Measurements from ENCODE around the gene EWSR1.
A peak's percentile ranks its signal among the peaks of the same experiment; 100 is the strongest.

Gene EWSR1

DNA sequence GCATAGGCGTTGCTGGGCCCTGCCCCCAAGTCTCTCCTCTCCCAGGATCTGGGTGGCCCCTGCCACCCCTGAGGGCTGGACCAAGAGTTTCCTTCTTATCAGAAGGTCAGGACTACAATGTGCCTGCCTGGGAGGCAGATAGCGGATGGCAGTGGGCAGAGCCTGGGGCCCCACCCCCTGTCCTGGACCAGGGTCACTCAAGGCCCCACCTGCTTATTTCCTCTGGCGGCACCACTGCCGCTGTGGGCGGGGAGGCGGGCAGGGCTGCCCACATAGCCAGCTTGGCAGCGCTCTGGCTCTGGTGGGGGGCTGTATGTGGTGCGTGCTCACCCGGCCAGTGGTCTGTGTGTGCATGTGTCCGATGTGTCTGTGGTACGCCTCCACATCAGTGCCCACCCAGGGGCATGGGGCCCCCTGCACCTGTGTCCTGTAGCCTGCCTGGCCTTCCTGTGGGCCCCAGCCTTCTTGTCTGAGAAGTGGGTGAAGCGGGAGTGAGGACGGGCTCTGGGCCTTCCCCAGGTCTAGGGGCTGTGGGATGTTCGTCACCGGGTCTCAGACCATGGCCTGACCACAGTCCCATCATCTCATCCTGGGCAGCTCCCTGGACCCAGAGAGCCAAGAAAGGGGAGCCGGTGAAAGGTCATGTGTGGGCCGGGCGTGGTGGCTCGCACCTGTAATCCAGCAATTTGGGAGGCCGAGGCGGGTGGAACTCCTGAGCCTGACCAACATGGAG lies 41.4 kb downstream of the EWSR1 start:
- TF ChIP-seq, protein P1, sequence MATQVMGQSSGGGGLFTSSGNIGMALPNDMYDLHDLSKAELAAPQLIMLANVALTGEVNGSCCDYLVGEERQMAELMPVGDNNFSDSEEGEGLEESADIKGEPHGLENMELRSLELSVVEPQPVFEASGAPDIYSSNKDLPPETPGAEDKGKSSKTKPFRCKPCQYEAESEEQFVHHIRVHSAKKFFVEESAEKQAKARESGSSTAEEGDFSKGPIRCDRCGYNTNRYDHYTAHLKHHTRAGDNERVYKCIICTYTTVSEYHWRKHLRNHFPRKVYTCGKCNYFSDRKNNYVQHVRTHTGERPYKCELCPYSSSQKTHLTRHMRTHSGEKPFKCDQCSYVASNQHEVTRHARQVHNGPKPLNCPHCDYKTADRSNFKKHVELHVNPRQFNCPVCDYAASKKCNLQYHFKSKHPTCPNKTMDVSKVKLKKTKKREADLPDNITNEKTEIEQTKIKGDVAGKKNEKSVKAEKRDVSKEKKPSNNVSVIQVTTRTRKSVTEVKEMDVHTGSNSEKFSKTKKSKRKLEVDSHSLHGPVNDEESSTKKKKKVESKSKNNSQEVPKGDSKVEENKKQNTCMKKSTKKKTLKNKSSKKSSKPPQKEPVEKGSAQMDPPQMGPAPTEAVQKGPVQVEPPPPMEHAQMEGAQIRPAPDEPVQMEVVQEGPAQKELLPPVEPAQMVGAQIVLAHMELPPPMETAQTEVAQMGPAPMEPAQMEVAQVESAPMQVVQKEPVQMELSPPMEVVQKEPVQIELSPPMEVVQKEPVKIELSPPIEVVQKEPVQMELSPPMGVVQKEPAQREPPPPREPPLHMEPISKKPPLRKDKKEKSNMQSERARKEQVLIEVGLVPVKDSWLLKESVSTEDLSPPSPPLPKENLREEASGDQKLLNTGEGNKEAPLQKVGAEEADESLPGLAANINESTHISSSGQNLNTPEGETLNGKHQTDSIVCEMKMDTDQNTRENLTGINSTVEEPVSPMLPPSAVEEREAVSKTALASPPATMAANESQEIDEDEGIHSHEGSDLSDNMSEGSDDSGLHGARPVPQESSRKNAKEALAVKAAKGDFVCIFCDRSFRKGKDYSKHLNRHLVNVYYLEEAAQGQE (IDR thresholded peaks at IDR 0.05; ENCODE audit: insufficient replicate concordance, low read depth) = no peak
- TF ChIP-seq GABPA (IDR thresholded peaks at IDR 0.05; ENCODE audit: low read depth) (no peak), POLR2AphosphoS5 (IDR thresholded peaks at IDR 0.05; ENCODE audit: low read depth) (no peak), SPI1 (IDR thresholded peaks at IDR 0.05; ENCODE audit: borderline replicate concordance, low read depth) (no peak)
- TF ChIP-seq, protein P2, sequence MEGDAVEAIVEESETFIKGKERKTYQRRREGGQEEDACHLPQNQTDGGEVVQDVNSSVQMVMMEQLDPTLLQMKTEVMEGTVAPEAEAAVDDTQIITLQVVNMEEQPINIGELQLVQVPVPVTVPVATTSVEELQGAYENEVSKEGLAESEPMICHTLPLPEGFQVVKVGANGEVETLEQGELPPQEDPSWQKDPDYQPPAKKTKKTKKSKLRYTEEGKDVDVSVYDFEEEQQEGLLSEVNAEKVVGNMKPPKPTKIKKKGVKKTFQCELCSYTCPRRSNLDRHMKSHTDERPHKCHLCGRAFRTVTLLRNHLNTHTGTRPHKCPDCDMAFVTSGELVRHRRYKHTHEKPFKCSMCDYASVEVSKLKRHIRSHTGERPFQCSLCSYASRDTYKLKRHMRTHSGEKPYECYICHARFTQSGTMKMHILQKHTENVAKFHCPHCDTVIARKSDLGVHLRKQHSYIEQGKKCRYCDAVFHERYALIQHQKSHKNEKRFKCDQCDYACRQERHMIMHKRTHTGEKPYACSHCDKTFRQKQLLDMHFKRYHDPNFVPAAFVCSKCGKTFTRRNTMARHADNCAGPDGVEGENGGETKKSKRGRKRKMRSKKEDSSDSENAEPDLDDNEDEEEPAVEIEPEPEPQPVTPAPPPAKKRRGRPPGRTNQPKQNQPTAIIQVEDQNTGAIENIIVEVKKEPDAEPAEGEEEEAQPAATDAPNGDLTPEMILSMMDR (IDR thresholded peaks at IDR 0.05; ENCODE audit: insufficient read depth, low read length) = no peak
- peaks cover 40% of the 10 kb centered on the region for H3K27me3 ChIP-seq (ENCODE audit: insufficient read depth, poor library complexity, severe bottlenecking)
- DNase-seq (ENCODE audit: low read depth in 1 of 2, low spot score in 1 of 2) = no peak
- H3K27ac ChIP-seq (replicated peaks) = no peak overlapping the region
- H3K4me3 ChIP-seq (replicated peaks; ENCODE audit: insufficient read depth, low read length) = no peak overlapping the region

DNA sequence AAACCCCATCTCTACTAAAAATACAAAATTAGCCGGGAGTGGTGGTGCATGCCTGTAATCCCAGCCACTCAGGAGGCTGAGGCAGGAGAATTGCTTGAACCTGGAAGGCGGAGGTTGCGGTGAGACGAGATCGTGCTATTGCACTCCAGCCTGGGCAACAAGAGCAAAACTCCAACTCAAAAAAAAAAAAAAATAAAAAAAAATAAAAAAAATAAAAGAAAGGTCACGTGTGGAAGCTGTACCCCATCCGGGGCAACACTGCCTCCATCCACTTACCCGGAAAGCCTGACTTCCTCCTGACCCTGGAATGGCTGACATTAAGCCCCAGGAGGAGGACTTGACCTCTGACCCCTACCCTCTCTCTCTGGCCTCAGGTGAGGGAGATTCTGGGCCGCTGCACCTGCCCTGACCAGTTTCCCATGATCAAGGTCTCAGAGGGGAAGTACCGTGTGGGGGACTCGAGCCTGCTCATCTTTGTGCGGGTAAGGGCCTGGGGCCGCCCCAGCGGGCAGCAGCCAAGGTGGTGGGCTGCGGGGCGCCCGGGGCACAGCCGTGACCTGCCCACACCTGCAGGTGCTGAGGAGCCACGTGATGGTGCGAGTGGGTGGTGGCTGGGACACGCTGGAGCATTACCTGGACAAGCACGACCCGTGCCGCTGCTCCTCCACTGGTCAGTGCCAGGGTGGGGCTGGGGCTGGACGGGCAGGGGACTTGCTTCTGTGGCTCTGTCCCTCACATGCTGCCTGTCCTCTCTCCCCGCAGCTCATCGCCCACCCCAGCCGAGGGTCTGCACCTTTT lies 42.2 kb downstream of the EWSR1 start:
- Histone ChIP-seq H3K27me3 (ENCODE audit: insufficient read depth, poor library complexity, severe bottlenecking) (peaks cover 45% of the 10 kb centered on the region), H3K27ac (replicated peaks) (no peak overlapping the region), H3K4me3 (replicated peaks; ENCODE audit: insufficient read depth, low read length) (no peak overlapping the region)
- no peak for DNase-seq (ENCODE audit: low read depth in 1 of 2, low spot score in 1 of 2)
- TF ChIP-seq, protein P1 (IDR thresholded peaks at IDR 0.05; ENCODE audit: insufficient replicate concordance, low read depth) = no peak
- TF ChIP-seq GABPA (IDR thresholded peaks at IDR 0.05; ENCODE audit: low read depth) (no peak), SPI1 (IDR thresholded peaks at IDR 0.05; ENCODE audit: borderline replicate concordance, low read depth) (no peak), POLR2AphosphoS5 (IDR thresholded peaks at IDR 0.05; ENCODE audit: low read depth) (no peak)
- TF ChIP-seq, protein P2 (IDR thresholded peaks at IDR 0.05; ENCODE audit: insufficient read depth, low read length) = no peak

DNA sequence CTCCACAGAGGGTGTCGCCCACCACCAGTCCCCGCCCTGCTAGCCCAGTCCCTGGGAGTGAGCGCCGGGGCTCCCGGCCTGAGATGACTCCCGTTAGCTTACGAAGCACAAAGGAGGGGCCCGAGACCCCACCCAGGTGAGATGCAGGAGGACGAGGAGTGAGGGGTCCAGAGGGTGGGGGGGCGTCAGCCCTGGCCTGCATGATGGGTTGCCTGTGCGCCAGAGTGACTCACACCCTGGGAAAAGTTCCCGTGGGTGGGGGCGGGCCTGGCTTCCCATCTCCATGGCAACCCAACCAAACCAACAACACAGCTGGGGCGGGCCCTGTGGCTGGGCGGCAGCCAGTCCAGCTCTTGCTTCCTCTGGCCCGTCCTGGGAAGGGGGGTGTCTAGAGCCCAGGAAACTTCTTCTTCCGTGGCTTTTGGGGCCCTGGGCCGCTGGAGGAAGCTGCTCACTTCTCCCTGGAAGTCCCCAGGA lies 42.8 kb downstream of the EWSR1 start:
- DNase-seq (ENCODE audit: low read depth in 1 of 2, low spot score in 1 of 2) = peak; percentile 82 to 86
- Histone ChIP-seq H3K27me3 (ENCODE audit: insufficient read depth, poor library complexity, severe bottlenecking) (peaks cover 47% of the 10 kb centered on the region), H3K27ac (replicated peaks) (no peak overlapping the region), H3K4me3 (replicated peaks; ENCODE audit: insufficient read depth, low read length) (no peak overlapping the region)
- TF ChIP-seq, protein P1 (IDR thresholded peaks at IDR 0.05; ENCODE audit: insufficient replicate concordance, low read depth) = no peak
- TF ChIP-seq, protein P2 (IDR thresholded peaks at IDR 0.05; ENCODE audit: insufficient read depth, low read length) = no peak
- TF ChIP-seq POLR2AphosphoS5 (IDR thresholded peaks at IDR 0.05; ENCODE audit: low read depth) (no peak), SPI1 (IDR thresholded peaks at IDR 0.05; ENCODE audit: borderline replicate concordance, low read depth) (no peak), GABPA (IDR thresholded peaks at IDR 0.05; ENCODE audit: low read depth) (no peak)

Measured in HL-60 (cell line).